ENCODE measurements around the gene SDCBP2. TPM values are rescaled to one million over a fixed set of nuclear protein-coding genes. Genes with fewer than 3 reads are reported as not detected.

SDCBP2 gene
- total and polyA plus RNA-seq, 2 donors (not counting 1 experiment from before 2014, with no cell fraction given), result 1.2 to 1.3 TPM

- Mint-ChIP-seq H3K4me1 (peaks cover 34% of the 10 kb centered on the region), H3K4me3 (no peak overlapping the region), H3K27me3 (no peaks in the 10 kb centered on the region), H3K9me3 (ENCODE audit: insufficient read depth) (no peaks in the 10 kb centered on the region), H3K27ac (no peak overlapping the region)
- H3K36me3 ChIP-seq (replicated peaks in 1 of 2; ENCODE audit: control extremely low read depth in 1 of 2, control insufficient read depth in 1 of 2, extremely low read depth in 1 of 2, insufficient read depth in 2 of 2, low read length in 1 of 2), result peaks cover 5 to 56% of the 10 kb centered on the region in 2 experiments
- TF ChIP-seq EZH2 (IDR thresholded peaks at IDR 0.05; ENCODE audit: borderline replicate concordance, insufficient read depth, low read depth, low read length, poor library complexity, severe bottlenecking), result no peak
- TF ChIP-seq, protein P1, sequence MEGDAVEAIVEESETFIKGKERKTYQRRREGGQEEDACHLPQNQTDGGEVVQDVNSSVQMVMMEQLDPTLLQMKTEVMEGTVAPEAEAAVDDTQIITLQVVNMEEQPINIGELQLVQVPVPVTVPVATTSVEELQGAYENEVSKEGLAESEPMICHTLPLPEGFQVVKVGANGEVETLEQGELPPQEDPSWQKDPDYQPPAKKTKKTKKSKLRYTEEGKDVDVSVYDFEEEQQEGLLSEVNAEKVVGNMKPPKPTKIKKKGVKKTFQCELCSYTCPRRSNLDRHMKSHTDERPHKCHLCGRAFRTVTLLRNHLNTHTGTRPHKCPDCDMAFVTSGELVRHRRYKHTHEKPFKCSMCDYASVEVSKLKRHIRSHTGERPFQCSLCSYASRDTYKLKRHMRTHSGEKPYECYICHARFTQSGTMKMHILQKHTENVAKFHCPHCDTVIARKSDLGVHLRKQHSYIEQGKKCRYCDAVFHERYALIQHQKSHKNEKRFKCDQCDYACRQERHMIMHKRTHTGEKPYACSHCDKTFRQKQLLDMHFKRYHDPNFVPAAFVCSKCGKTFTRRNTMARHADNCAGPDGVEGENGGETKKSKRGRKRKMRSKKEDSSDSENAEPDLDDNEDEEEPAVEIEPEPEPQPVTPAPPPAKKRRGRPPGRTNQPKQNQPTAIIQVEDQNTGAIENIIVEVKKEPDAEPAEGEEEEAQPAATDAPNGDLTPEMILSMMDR (IDR thresholded peaks at IDR 0.05), result no peak
- no CpG with 5 or more reads among the region's 3 CpGs for WGBS (ENCODE audit: insufficient coverage)
- H3K9me3 ChIP-seq (ENCODE audit: control extremely low read depth in 1 of 3, control insufficient read depth in 2 of 3, insufficient read depth in 1 of 3, low read length in 2 of 3), result no peaks in the 10 kb centered on the region
- POLR2A ChIA-PET, result no interaction called here
- intact Hi-C loops (cut with micrococcal nuclease), result no loop called here
- no peaks in the 10 kb centered on the region for H3K27me3 ChIP-seq (replicated peaks in 1 of 4; ENCODE audit: control extremely low read depth in 1 of 4, control insufficient read depth in 3 of 4, insufficient read depth in 4 of 4, low read length in 3 of 4)
- DNase-seq (no peak), ATAC-seq (ENCODE audit: low read depth) (no peak)
- H3K4me2 ChIP-seq (replicated peaks; ENCODE audit: low read depth, low read length, poor library complexity, severe bottlenecking), result no peak overlapping the region
- no peak overlapping the region for H3K9ac ChIP-seq (ENCODE audit: low read length)
- peaks cover 76% of the 10 kb centered on the region for H4K20me1 ChIP-seq (ENCODE audit: control insufficient read depth, insufficient read depth, low read length, poor library complexity, severe bottlenecking)
- H3K79me2 ChIP-seq (ENCODE audit: control insufficient read depth, insufficient read depth, low read length), result peaks cover 69% of the 10 kb centered on the region
- H2AFZ ChIP-seq (ENCODE audit: insufficient read depth, low read depth, low read length, poor library complexity, severe bottlenecking), result no peak overlapping the region
- CTCF ChIA-PET, result no interaction called here
- no peak overlapping the region for H3K4me3 ChIP-seq (ENCODE audit: control extremely low read depth in 1 of 5, extremely low read depth in 1 of 5, insufficient read depth in 1 of 5, low read depth in 2 of 5, low read length in 4 of 5)
- H3K4me1 ChIP-seq (ENCODE audit: control insufficient read depth in 2 of 2, insufficient read depth in 2 of 2, low read length in 2 of 2), result peaks cover 25% of the 10 kb centered on the region in 2 donors
- no peak overlapping the region for H3K27ac ChIP-seq (ENCODE audit: low read length in 2 of 2)
Observed at GRCh38 chr20:1373036-1373435, 44.1 kb upstream of the SDCBP2 start.

- H2AFZ ChIP-seq (ENCODE audit: insufficient read depth, low read depth, low read length, poor library complexity, severe bottlenecking), result no peak overlapping the region
- Mint-ChIP-seq H3K27me3 (no peaks in the 10 kb centered on the region), H3K4me3 (no peak overlapping the region), H3K9me3 (ENCODE audit: insufficient read depth) (no peaks in the 10 kb centered on the region), H3K27ac (no peak overlapping the region), H3K4me1 (peaks cover 23% of the 10 kb centered on the region)
- peaks cover 62% of the 10 kb centered on the region for H3K79me2 ChIP-seq (ENCODE audit: control insufficient read depth, insufficient read depth, low read length)
- TF ChIP-seq EZH2 (IDR thresholded peaks at IDR 0.05; ENCODE audit: borderline replicate concordance, insufficient read depth, low read depth, low read length, poor library complexity, severe bottlenecking), result no peak
- H3K9me3 ChIP-seq (ENCODE audit: control extremely low read depth in 1 of 3, control insufficient read depth in 2 of 3, insufficient read depth in 1 of 3, low read length in 2 of 3), result no peaks in the 10 kb centered on the region
- peaks cover 14% of the 10 kb centered on the region in 2 donors for H3K4me1 ChIP-seq (ENCODE audit: control insufficient read depth in 2 of 2, insufficient read depth in 2 of 2, low read length in 2 of 2)
- peaks cover 65% of the 10 kb centered on the region for H4K20me1 ChIP-seq (ENCODE audit: control insufficient read depth, insufficient read depth, low read length, poor library complexity, severe bottlenecking)
- H3K27ac ChIP-seq (ENCODE audit: low read length in 2 of 2), result no peak overlapping the region
- H3K4me2 ChIP-seq (replicated peaks; ENCODE audit: low read depth, low read length, poor library complexity, severe bottlenecking), result no peak overlapping the region
- DNase-seq, result no peak
- ATAC-seq (ENCODE audit: low read depth), result no peak
- H3K9ac ChIP-seq (ENCODE audit: low read length), result no peak overlapping the region
- CTCF ChIA-PET, result interaction anchor here (1.3 to 1.6 kb wide), 2 partner anchors 65 to 94 kb away, joined by 3 to 5 read pairs; partner anchors contain the start of gene NSFL1C
- intact Hi-C loops (cut with micrococcal nuclease), result no loop called here
- no peaks in the 10 kb centered on the region for H3K27me3 ChIP-seq (replicated peaks in 1 of 4; ENCODE audit: control extremely low read depth in 1 of 4, control insufficient read depth in 3 of 4, insufficient read depth in 4 of 4, low read length in 3 of 4)
- 88% methylated on average over 1 of the region's 5 CpGs for whole genome bisulfite sequencing (ENCODE audit: insufficient coverage)
- H3K4me3 ChIP-seq (ENCODE audit: control extremely low read depth in 1 of 5, extremely low read depth in 1 of 5, insufficient read depth in 1 of 5, low read depth in 2 of 5, low read length in 4 of 5), result no peak overlapping the region
- peaks cover 5 to 65% of the 10 kb centered on the region in 2 experiments for H3K36me3 ChIP-seq (replicated peaks in 1 of 2; ENCODE audit: control extremely low read depth in 1 of 2, control insufficient read depth in 1 of 2, extremely low read depth in 1 of 2, insufficient read depth in 2 of 2, low read length in 1 of 2)
- POLR2A ChIA-PET, result no interaction called here
Observed at GRCh38 chr20:1371830-1372539, 43.0 kb upstream of the SDCBP2 start.
